GM23338 (cell line): ENCODE results near the gene RND3. TPM values are rescaled to one million over a fixed set of nuclear protein-coding genes. Genes with fewer than 3 reads are reported as not detected.

Experiments
- ATAC-seq: fragments of 200-7000 bp; cut with Tn5 transposase; 3 replicates; pipeline ENCODE4 v1.9.1; 2020
- DNase-seq: peaks from one replicate; pipeline ENCODE4 v3.0.0-alpha.2; 2015; ENCODE audit warnings: low spot score
- H2AFZ ChIP-seq: fragments of 200-600 bp; sonication (generic); 2 replicates; pipeline ENCODE4 v1.8.0; 2016; ENCODE audit warnings: antibody characterized with exemption, mild to moderate bottlenecking, moderate library complexity
- H3F3A ChIP-seq: fragments of 200-600 bp; sonication (generic); replicated peaks from 2 replicates; pipeline ENCODE4 v1.8.0; 2017; ENCODE audit warnings: antibody characterized with exemption, mixed run types, low read depth
- H3K27ac ChIP-seq: fragments of 200-600 bp; sonication (generic); 2 replicates; pipeline ENCODE4 v1.6.1; 2016; ENCODE audit warnings: low read depth
- H3K27me3 ChIP-seq: fragments of 200-600 bp; sonication (generic); 2 replicates; pipeline ENCODE4 v1.8.0; 2016; ENCODE audit warnings: mild to moderate bottlenecking, mixed run types, moderate library complexity; ENCODE audit not compliant: insufficient read depth
- H3K36me3 ChIP-seq: fragments of 200-600 bp; sonication (generic); 2 replicates; pipeline ENCODE4 v1.8.0; 2016; ENCODE audit warnings: mild to moderate bottlenecking; ENCODE audit not compliant: insufficient read depth
- H3K4me1 ChIP-seq: fragments of 200-600 bp; sonication (generic); 2 replicates; pipeline ENCODE4 v1.8.0; 2016; ENCODE audit warnings: mild to moderate bottlenecking, moderate library complexity; ENCODE audit not compliant: insufficient read depth
- H3K4me2 ChIP-seq: fragments of 200-600 bp; sonication (generic); 2 replicates; pipeline ENCODE4 v1.7.1; 2017; ENCODE audit warnings: mixed run types
- H3K4me3 ChIP-seq: fragments of 200-600 bp; sonication (generic); 2 replicates; pipeline ENCODE4 v1.6.1; 2016; ENCODE audit warnings: mixed run types
- H3K79me2 ChIP-seq: fragments of 200-600 bp; sonication (generic); replicated peaks from 2 replicates; pipeline ENCODE4 v1.8.0; 2017; ENCODE audit warnings: mild to moderate bottlenecking; ENCODE audit not compliant: insufficient read depth
- H3K9me2 ChIP-seq: fragments of 200-600 bp; sonication (generic); 2 replicates; pipeline ENCODE4 v1.8.0; 2017; ENCODE audit not compliant: insufficient read depth
- H4K20me1 ChIP-seq: fragments of 200-600 bp; sonication (generic); replicated peaks from 2 replicates; pipeline ENCODE4 v1.8.0; 2017; ENCODE audit warnings: mild to moderate bottlenecking; ENCODE audit not compliant: insufficient read depth
- H3K27ac Mint-ChIP-seq: 2 replicates; pipeline ENCODE4 v1.8.0; 2020; ENCODE audit warnings: inconsistent platforms, mild to moderate bottlenecking, moderate library complexity, mixed read lengths
- H3K27me3 Mint-ChIP-seq: 3 replicates; pipeline ENCODE4 v1.8.0; 2022; ENCODE audit warnings: low read depth, mild to moderate bottlenecking, moderate library complexity, mixed read lengths, inconsistent platforms; ENCODE audit not compliant: insufficient read depth, poor library complexity
- H3K36me3 Mint-ChIP-seq: 3 replicates; pipeline ENCODE4 v1.8.0; 2021; ENCODE audit warnings: low read depth, mild to moderate bottlenecking, inconsistent platforms, moderate library complexity, mixed read lengths
- H3K4me1 Mint-ChIP-seq: 3 replicates; pipeline ENCODE4 v1.8.0; 2020; ENCODE audit warnings: mild to moderate bottlenecking, inconsistent platforms, mixed read lengths
- H3K4me3 Mint-ChIP-seq: 3 replicates; pipeline ENCODE4 v1.8.0; 2021; ENCODE audit warnings: moderate library complexity, mild to moderate bottlenecking, inconsistent platforms, mixed read lengths
- H3K9me3 Mint-ChIP-seq: 3 replicates; pipeline ENCODE4 v1.8.0; 2020; ENCODE audit warnings: moderate library complexity, mild to moderate bottlenecking, inconsistent platforms, mixed read lengths
- CREB1 ChIP-seq: fragments of 250-450 bp; sonication (Bioruptor Pico); IDR thresholded peaks from 2 replicates; pipeline ENCODE4 v1.5.0; 2020; ENCODE audit warnings: low read depth, mild to moderate bottlenecking, moderate library complexity
- EZH2 ChIP-seq: fragments of 200-600 bp; sonication (generic); IDR thresholded peaks from one replicate; pipeline ENCODE4 v1.8.0; 2017; ENCODE audit warnings: antibody characterized with exemption, mild to moderate bottlenecking, low read depth; ENCODE audit not compliant: unreplicated experiment
- EZH2phosphoT487 ChIP-seq: fragments of 200-600 bp; sonication (generic); IDR thresholded peaks from one replicate; pipeline ENCODE4 v1.8.1; 2018; ENCODE audit warnings: antibody characterized with exemption; ENCODE audit not compliant: unreplicated experiment
- JUNB ChIP-seq: IDR thresholded peaks from one replicate; pipeline ENCODE4 v1.6.1; 2016; ENCODE audit warnings: antibody characterized with exemption; ENCODE audit not compliant: unreplicated experiment
- NANOG ChIP-seq: IDR thresholded peaks from 2 replicates; pipeline ENCODE4 v1.6.1; 2016; ENCODE audit warnings: antibody characterized with exemption, borderline replicate concordance
- POLR2AphosphoS5 ChIP-seq: IDR thresholded peaks from 2 replicates; pipeline ENCODE4 v1.6.1; 2016; ENCODE audit warnings: antibody characterized with exemption, low read depth
- STAT1 ChIP-seq: IDR thresholded peaks from one replicate; pipeline ENCODE4 v1.6.1; 2016; ENCODE audit warnings: antibody characterized with exemption; ENCODE audit not compliant: unreplicated experiment
- ZNF114 ChIP-seq: fragments of 250-450 bp; sonication (Bioruptor Pico); IDR thresholded peaks from 2 replicates; pipeline ENCODE4 v1.5.0; 2020; ENCODE audit warnings: mild to moderate bottlenecking, moderate library complexity
- ZNF331 ChIP-seq: fragments of 250-450 bp; sonication (Bioruptor Pico); IDR thresholded peaks from 2 replicates; pipeline ENCODE4 v1.5.0; 2020; ENCODE audit warnings: low read depth, mild to moderate bottlenecking, moderate library complexity
- polyA plus RNA-seq: library from polyadenylated mRNA; unstranded; fragments of >200 nt; fragmentation: Nextera tagmentation; extraction: Ambion mirVana; gene quantifications from 2 replicates; pipeline ENCODE4 v1.2.1, GENCODE V29; 2016
- total RNA-seq: library from RNA; depleted of rRNA; stranded (reverse); fragments of >200 nt; shearing (Covaris generic); gene quantifications from 2 replicates; pipeline ENCODE4 v1.2.3, GENCODE V29; 2014
- TF ChIP-seq, protein P1 (sequence below): IDR thresholded peaks from one replicate; pipeline ENCODE4 v1.6.1; 2018; ENCODE audit warnings: antibody characterized with exemption; ENCODE audit not compliant: unreplicated experiment
- TF ChIP-seq, protein P2 (sequence below): fragments of 250-450 bp; sonication (Bioruptor Pico); IDR thresholded peaks from 2 replicates; pipeline ENCODE4 v1.5.0; 2020; ENCODE audit warnings: mild to moderate bottlenecking, moderate library complexity
- TF ChIP-seq, protein P3 (sequence below): IDR thresholded peaks from 2 replicates; pipeline ENCODE4 v1.6.1; 2016; ENCODE audit warnings: antibody characterized with exemption
- TF ChIP-seq, protein P4 (sequence below), 2 experiments: fragments of 200-600 bp in 1 of 2; sonication (generic) in 1 of 2; conservative IDR thresholded peaks; 2 replicates each; pipeline versions ENCODE4 v1.5.1 to v1.6.1; 2016 to 2017; ENCODE audit warnings: antibody characterized with exemption in 2 of 2, low read depth in 2 of 2, mild to moderate bottlenecking in 2 of 2, moderate library complexity in 1 of 2

Gene RND3
- total and polyA plus RNA-seq, 2 experiments from 2014 or later, result 48.2 to 55.3 TPM

DNA sequence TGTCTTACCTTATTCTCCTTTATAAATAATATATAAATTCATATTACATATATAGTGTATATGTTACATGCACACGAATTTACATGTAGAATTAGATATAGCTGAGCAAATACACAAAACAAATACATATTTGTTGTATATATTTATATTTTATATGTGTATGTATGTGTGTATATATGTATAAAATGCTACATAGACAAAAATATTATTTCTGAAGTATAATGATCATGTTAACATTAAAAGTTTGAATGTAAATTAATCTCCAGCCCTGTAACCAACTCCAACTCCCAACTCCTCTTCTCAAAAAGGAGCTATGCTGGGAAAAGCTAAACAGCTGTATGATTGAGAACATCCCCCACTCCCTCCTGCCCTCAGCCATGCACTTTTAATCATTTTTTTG is 42.7 kb upstream of the RND3 start:
- H3K27ac Mint-ChIP-seq, result no peak overlapping the region
- no peaks in the 10 kb centered on the region for H3K36me3 ChIP-seq
- no peaks in the 10 kb centered on the region for H3K36me3 Mint-ChIP-seq
- TF ChIP-seq, protein P1, sequence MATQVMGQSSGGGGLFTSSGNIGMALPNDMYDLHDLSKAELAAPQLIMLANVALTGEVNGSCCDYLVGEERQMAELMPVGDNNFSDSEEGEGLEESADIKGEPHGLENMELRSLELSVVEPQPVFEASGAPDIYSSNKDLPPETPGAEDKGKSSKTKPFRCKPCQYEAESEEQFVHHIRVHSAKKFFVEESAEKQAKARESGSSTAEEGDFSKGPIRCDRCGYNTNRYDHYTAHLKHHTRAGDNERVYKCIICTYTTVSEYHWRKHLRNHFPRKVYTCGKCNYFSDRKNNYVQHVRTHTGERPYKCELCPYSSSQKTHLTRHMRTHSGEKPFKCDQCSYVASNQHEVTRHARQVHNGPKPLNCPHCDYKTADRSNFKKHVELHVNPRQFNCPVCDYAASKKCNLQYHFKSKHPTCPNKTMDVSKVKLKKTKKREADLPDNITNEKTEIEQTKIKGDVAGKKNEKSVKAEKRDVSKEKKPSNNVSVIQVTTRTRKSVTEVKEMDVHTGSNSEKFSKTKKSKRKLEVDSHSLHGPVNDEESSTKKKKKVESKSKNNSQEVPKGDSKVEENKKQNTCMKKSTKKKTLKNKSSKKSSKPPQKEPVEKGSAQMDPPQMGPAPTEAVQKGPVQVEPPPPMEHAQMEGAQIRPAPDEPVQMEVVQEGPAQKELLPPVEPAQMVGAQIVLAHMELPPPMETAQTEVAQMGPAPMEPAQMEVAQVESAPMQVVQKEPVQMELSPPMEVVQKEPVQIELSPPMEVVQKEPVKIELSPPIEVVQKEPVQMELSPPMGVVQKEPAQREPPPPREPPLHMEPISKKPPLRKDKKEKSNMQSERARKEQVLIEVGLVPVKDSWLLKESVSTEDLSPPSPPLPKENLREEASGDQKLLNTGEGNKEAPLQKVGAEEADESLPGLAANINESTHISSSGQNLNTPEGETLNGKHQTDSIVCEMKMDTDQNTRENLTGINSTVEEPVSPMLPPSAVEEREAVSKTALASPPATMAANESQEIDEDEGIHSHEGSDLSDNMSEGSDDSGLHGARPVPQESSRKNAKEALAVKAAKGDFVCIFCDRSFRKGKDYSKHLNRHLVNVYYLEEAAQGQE, result no peak
- TF ChIP-seq, protein P2, sequence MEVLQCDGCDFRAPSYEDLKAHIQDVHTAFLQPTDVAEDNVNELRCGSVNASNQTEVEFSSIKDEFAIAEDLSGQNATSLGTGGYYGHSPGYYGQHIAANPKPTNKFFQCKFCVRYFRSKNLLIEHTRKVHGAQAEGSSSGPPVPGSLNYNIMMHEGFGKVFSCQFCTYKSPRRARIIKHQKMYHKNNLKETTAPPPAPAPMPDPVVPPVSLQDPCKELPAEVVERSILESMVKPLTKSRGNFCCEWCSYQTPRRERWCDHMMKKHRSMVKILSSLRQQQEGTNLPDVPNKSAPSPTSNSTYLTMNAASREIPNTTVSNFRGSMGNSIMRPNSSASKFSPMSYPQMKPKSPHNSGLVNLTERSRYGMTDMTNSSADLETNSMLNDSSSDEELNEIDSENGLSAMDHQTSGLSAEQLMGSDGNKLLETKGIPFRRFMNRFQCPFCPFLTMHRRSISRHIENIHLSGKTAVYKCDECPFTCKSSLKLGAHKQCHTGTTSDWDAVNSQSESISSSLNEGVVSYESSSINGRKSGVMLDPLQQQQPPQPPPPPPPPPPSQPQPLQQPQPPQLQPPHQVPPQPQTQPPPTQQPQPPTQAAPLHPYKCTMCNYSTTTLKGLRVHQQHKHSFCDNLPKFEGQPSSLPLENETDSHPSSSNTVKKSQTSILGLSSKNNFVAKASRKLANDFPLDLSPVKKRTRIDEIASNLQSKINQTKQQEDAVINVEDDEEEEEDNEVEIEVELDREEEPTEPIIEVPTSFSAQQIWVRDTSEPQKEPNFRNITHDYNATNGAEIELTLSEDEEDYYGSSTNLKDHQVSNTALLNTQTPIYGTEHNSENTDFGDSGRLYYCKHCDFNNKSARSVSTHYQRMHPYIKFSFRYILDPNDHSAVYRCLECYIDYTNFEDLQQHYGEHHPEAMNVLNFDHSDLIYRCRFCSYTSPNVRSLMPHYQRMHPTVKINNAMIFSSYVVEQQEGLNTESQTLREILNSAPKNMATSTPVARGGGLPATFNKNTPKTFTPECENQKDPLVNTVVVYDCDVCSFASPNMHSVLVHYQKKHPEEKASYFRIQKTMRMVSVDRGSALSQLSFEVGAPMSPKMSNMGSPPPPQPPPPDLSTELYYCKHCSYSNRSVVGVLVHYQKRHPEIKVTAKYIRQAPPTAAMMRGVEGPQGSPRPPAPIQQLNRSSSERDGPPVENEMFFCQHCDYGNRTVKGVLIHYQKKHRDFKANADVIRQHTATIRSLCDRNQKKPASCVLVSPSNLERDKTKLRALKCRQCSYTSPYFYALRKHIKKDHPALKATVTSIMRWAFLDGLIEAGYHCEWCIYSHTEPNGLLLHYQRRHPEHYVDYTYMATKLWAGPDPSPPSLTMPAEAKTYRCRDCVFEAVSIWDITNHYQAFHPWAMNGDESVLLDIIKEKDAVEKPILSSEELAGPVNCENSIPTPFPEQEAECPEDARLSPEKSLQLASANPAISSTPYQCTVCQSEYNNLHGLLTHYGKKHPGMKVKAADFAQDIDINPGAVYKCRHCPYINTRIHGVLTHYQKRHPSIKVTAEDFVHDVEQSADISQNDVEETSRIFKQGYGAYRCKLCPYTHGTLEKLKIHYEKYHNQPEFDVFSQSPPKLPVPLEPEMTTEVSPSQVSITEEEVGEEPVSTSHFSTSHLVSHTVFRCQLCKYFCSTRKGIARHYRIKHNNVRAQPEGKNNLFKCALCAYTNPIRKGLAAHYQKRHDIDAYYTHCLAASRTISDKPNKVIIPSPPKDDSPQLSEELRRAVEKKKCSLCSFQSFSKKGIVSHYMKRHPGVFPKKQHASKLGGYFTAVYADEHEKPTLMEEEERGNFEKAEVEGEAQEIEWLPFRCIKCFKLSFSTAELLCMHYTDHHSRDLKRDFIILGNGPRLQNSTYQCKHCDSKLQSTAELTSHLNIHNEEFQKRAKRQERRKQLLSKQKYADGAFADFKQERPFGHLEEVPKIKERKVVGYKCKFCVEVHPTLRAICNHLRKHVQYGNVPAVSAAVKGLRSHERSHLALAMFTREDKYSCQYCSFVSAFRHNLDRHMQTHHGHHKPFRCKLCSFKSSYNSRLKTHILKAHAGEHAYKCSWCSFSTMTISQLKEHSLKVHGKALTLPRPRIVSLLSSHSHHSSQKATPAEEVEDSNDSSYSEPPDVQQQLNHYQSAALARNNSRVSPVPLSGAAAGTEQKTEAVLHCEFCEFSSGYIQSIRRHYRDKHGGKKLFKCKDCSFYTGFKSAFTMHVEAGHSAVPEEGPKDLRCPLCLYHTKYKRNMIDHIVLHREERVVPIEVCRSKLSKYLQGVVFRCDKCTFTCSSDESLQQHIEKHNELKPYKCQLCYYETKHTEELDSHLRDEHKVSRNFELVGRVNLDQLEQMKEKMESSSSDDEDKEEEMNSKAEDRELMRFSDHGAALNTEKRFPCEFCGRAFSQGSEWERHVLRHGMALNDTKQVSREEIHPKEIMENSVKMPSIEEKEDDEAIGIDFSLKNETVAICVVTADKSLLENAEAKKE (CRISPR knock-in tag), result no peak
- no peak for TF ChIP-seq ZNF114 (CRISPR knock-in tag)
- no peak for TF ChIP-seq EZH2
- TF ChIP-seq, protein P3, sequence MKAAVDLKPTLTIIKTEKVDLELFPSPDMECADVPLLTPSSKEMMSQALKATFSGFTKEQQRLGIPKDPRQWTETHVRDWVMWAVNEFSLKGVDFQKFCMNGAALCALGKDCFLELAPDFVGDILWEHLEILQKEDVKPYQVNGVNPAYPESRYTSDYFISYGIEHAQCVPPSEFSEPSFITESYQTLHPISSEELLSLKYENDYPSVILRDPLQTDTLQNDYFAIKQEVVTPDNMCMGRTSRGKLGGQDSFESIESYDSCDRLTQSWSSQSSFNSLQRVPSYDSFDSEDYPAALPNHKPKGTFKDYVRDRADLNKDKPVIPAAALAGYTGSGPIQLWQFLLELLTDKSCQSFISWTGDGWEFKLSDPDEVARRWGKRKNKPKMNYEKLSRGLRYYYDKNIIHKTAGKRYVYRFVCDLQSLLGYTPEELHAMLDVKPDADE, result no peak
- TF ChIP-seq, protein P4, sequence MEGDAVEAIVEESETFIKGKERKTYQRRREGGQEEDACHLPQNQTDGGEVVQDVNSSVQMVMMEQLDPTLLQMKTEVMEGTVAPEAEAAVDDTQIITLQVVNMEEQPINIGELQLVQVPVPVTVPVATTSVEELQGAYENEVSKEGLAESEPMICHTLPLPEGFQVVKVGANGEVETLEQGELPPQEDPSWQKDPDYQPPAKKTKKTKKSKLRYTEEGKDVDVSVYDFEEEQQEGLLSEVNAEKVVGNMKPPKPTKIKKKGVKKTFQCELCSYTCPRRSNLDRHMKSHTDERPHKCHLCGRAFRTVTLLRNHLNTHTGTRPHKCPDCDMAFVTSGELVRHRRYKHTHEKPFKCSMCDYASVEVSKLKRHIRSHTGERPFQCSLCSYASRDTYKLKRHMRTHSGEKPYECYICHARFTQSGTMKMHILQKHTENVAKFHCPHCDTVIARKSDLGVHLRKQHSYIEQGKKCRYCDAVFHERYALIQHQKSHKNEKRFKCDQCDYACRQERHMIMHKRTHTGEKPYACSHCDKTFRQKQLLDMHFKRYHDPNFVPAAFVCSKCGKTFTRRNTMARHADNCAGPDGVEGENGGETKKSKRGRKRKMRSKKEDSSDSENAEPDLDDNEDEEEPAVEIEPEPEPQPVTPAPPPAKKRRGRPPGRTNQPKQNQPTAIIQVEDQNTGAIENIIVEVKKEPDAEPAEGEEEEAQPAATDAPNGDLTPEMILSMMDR (conservative IDR thresholded peaks at IDR 0.05; ENCODE audit: low read depth in 2 of 2), result no peak
- no peak for TF ChIP-seq STAT1
- no peak for TF ChIP-seq ZNF331 (CRISPR knock-in tag)
- TF ChIP-seq NANOG, result no peak
- TF ChIP-seq CREB1 (CRISPR knock-in tag), result no peak
- TF ChIP-seq JUNB, result no peak
- no peak for TF ChIP-seq POLR2AphosphoS5
- no peak for TF ChIP-seq EZH2phosphoT487
- H3K4me1 Mint-ChIP-seq, result peaks cover 18% of the 10 kb centered on the region
- H3K27me3 ChIP-seq, result no peaks in the 10 kb centered on the region
- no peaks in the 10 kb centered on the region for H3K79me2 ChIP-seq
- H2AFZ ChIP-seq, result no peak overlapping the region
- no peak for ATAC-seq
- H3K4me2 ChIP-seq, result no peak overlapping the region
- H3K9me2 ChIP-seq, result peaks cover 15% of the 10 kb centered on the region; the same call in 1 of the 2 replicates
- H3K9me3 Mint-ChIP-seq, result peaks cover under 1% of the 10 kb centered on the region; the same call in 1 of the 3 replicates
- H3K27ac ChIP-seq, result no peak overlapping the region
- no peak overlapping the region for H3K4me3 Mint-ChIP-seq
- no peaks in the 10 kb centered on the region for H3F3A ChIP-seq
- no peaks in the 10 kb centered on the region for H4K20me1 ChIP-seq
- DNase-seq, result no peak
- peaks cover 3% of the 10 kb centered on the region for H3K27me3 Mint-ChIP-seq
- peaks cover 20% of the 10 kb centered on the region for H3K4me1 ChIP-seq
- H3K4me3 ChIP-seq, result no peak overlapping the region
